OCI-LY3 (cell line): ENCODE results near the gene OTUD4.
"Not testable (repeated sequence)": the region's sequence is repeated elsewhere in the genome, so short reads cannot be mapped to it uniquely, and the experiment has no call there.

Experiments used
- H2AFZ ChIP-seq: fragments of 200-600, 300-600 bp; shearing (Covaris generic); 2 replicates; pipeline ENCODE4 v1.6.0; 2014; ENCODE audit warnings: antibody characterized with exemption, low read depth, low read length
- H3K27ac ChIP-seq: fragments of 200-600, 300-600 bp; sonication (generic); 2 replicates; pipeline ENCODE4 v1.5.1; 2014; ENCODE audit warnings: mild to moderate bottlenecking, low read length, moderate library complexity, mixed read lengths
- H3K27me3 ChIP-seq: fragments of 200-600, 300-600 bp; sonication (generic); 2 replicates; pipeline ENCODE4 v1.6.1; 2014; ENCODE audit warnings: low read depth, low read length, mixed read lengths
- H3K36me3 ChIP-seq: fragments of 200-600, 300-600 bp; sonication (generic); replicated peaks from 2 replicates; pipeline ENCODE3; 2014; ENCODE audit warnings: low read depth, low read length, mixed read lengths
- H3K4me1 ChIP-seq: fragments of 300-600, 200-600 bp; sonication (generic); 2 replicates; pipeline ENCODE4 v1.6.1; 2014; ENCODE audit warnings: low read length, mixed read lengths
- H3K4me2 ChIP-seq: fragments of 200-600, 300-600 bp; sonication (generic); 2 replicates; pipeline ENCODE4 v1.6.1; 2014; ENCODE audit warnings: low read length, mixed read lengths
- H3K4me3 ChIP-seq: fragments of 300-600, 200-600 bp; sonication (generic); 2 replicates; pipeline ENCODE4 v1.5.1; 2014; ENCODE audit warnings: antibody characterized with exemption, mild to moderate bottlenecking, low read length, moderate library complexity
- H3K79me2 ChIP-seq: fragments of 300-600, 200-600 bp; shearing (Covaris generic); 2 replicates; pipeline ENCODE4 v1.6.1; 2014; ENCODE audit warnings: mild to moderate bottlenecking, low read length, mixed read lengths
- H3K9ac ChIP-seq: fragments of 300-600, 200-600 bp; shearing (Covaris generic); 2 replicates; pipeline ENCODE4 v1.6.0; 2014; ENCODE audit warnings: mild to moderate bottlenecking, low read length, moderate library complexity
- H3K9me3 ChIP-seq: fragments of 200-600, 300-600 bp; shearing (Covaris generic); 2 replicates; pipeline ENCODE4 v1.6.1; 2014; ENCODE audit warnings: low read length, mixed read lengths; ENCODE audit not compliant: insufficient read depth
- H4K20me1 ChIP-seq: fragments of 200-600, 300-600 bp; sonication (generic); 2 replicates; pipeline ENCODE4 v1.6.1; 2016; ENCODE audit warnings: low read length, mixed read lengths; ENCODE audit not compliant: insufficient read depth
- EZH2phosphoT487 ChIP-seq: fragments of 200-600 bp; shearing (Covaris generic); IDR thresholded peaks from 2 replicates; pipeline ENCODE4 v1.6.1; 2018; ENCODE audit warnings: antibody characterized with exemption, mixed run types, low read depth
- TF ChIP-seq, protein P1 (sequence below): fragments of 200-600, 300-600 bp; sonication (generic); IDR thresholded peaks from 2 replicates; pipeline ENCODE4 v1.5.1; 2014; ENCODE audit warnings: antibody characterized with exemption, low read length, low read depth

Gene OTUD4, protein sequence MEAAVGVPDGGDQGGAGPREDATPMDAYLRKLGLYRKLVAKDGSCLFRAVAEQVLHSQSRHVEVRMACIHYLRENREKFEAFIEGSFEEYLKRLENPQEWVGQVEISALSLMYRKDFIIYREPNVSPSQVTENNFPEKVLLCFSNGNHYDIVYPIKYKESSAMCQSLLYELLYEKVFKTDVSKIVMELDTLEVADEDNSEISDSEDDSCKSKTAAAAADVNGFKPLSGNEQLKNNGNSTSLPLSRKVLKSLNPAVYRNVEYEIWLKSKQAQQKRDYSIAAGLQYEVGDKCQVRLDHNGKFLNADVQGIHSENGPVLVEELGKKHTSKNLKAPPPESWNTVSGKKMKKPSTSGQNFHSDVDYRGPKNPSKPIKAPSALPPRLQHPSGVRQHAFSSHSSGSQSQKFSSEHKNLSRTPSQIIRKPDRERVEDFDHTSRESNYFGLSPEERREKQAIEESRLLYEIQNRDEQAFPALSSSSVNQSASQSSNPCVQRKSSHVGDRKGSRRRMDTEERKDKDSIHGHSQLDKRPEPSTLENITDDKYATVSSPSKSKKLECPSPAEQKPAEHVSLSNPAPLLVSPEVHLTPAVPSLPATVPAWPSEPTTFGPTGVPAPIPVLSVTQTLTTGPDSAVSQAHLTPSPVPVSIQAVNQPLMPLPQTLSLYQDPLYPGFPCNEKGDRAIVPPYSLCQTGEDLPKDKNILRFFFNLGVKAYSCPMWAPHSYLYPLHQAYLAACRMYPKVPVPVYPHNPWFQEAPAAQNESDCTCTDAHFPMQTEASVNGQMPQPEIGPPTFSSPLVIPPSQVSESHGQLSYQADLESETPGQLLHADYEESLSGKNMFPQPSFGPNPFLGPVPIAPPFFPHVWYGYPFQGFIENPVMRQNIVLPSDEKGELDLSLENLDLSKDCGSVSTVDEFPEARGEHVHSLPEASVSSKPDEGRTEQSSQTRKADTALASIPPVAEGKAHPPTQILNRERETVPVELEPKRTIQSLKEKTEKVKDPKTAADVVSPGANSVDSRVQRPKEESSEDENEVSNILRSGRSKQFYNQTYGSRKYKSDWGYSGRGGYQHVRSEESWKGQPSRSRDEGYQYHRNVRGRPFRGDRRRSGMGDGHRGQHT

DNA sequence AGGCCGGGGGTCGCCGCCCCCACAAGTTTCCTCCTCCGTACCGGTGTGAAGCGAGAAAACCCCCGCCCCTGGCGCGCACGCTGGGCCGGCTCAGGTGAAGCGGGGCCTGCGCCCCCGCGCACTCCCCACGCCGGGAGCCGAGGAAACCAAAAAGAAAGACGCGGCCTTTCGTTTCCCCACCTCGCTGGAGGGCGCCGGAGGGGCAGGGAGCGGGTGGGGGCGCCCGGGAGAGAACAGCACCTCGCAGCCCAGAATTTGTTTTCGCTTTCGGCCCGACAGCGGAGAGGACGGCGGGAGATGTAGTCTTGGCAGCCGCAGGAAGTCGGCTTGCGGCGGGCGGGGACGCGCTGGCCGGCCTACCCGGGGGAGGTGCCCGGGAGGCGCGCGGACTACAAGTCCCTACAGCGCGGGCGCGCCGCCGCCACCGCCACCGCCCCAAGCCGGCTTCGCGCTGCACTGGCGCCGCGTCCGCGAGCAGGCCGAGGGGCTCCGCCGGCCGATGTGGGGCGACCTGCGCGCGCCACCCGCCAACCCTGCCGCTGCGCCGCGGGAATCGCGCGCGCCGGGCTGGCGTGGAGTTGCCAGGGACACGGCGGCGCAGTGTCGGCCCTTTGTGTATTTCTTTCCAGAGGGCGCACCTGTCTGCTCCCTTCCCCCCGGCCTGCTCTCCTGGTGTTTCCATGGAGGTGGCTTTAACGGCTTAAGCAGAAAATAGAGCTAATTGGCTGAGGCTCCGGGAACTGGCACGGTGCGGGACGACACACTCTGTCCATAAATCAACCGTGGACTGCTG lies at the start of gene OTUD4:
Gene OTUD4 (minus strand): TSS at position 292 of the 793 bp plus-strand sequence. CDS start 616 bp downstream, outside the sequence.
- peak within 1 kb of the TSS; percentile 79 for H3K27ac ChIP-seq
- H3K79me2 ChIP-seq, result peaks cover 48% of the 10 kb centered on the region
- H3K4me2 ChIP-seq, result peak within 1 kb of the TSS; percentile 94
- H2AFZ ChIP-seq, result peak within 1 kb of the TSS; percentile 67
- peaks cover 6% of the 10 kb centered on the region for H3K27me3 ChIP-seq
- H4K20me1 ChIP-seq, result peaks cover 28% of the 10 kb centered on the region
- no peaks in the 10 kb centered on the region for H3K9me3 ChIP-seq
- peaks cover 4% of the 10 kb centered on the region for H3K36me3 ChIP-seq
- peak within 1 kb of the TSS; percentile 90 for H3K9ac ChIP-seq
- peak within 1 kb of the TSS; percentile 79 for H3K4me3 ChIP-seq
- H3K4me1 ChIP-seq, result peaks cover 31% of the 10 kb centered on the region
- TF ChIP-seq, protein P1, sequence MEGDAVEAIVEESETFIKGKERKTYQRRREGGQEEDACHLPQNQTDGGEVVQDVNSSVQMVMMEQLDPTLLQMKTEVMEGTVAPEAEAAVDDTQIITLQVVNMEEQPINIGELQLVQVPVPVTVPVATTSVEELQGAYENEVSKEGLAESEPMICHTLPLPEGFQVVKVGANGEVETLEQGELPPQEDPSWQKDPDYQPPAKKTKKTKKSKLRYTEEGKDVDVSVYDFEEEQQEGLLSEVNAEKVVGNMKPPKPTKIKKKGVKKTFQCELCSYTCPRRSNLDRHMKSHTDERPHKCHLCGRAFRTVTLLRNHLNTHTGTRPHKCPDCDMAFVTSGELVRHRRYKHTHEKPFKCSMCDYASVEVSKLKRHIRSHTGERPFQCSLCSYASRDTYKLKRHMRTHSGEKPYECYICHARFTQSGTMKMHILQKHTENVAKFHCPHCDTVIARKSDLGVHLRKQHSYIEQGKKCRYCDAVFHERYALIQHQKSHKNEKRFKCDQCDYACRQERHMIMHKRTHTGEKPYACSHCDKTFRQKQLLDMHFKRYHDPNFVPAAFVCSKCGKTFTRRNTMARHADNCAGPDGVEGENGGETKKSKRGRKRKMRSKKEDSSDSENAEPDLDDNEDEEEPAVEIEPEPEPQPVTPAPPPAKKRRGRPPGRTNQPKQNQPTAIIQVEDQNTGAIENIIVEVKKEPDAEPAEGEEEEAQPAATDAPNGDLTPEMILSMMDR, result peak; percentile 43
- TF ChIP-seq EZH2phosphoT487, result no peak

DNA sequence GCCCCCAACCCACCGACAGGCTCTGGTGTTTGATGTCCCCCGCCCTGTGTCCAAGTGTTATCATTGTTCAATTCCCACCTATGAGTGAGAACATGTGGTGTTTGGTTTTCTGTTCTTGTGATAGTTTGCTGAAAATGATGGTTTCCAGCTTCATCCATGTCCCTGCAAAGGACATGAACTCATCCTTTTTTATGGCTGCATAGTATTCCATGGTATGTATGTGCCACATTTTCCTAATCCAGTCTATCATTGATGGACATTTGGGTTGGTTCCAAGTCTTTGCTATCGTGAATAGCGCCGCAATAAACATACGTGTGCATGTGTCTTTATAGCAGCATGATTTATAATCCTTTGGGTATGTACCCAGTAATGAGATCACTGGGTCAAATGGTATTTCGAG lies 42.8 kb upstream of the OTUD4 start:
- H3K4me2 ChIP-seq, H3K4me1 ChIP-seq, H3K4me3 ChIP-seq, H3K27ac ChIP-seq, H2AFZ ChIP-seq, H3K9me3 ChIP-seq, H3K9ac ChIP-seq, H3K27me3 ChIP-seq, H3K36me3 ChIP-seq, H3K79me2 ChIP-seq, H4K20me1 ChIP-seq: not testable (repeated sequence)

DNA sequence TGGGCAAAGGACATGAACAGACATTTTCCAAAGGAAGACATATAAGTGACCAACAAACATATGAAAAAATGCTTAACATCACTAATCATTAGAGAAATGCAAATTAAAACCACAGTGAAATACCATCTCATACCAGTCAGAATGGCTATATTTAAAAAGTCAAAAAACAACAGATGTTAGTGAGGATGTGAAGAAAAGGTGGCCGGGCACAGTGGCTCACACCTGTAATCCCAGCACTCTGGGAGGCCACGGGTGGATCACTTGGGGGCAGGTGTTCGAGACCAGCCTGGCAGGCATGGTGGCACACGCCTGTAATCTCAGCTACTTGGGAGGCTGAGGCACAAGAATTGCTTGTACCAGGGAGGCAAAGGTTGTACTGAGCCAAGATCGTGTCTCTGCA lies 41.1 kb upstream of the OTUD4 start:
- H3K9me3 ChIP-seq, H3K4me2 ChIP-seq, H3K27ac ChIP-seq, H3K27me3 ChIP-seq, H4K20me1 ChIP-seq, H3K9ac ChIP-seq, H3K36me3 ChIP-seq, H3K79me2 ChIP-seq, H3K4me3 ChIP-seq, H3K4me1 ChIP-seq, H2AFZ ChIP-seq: not testable (repeated sequence)

DNA sequence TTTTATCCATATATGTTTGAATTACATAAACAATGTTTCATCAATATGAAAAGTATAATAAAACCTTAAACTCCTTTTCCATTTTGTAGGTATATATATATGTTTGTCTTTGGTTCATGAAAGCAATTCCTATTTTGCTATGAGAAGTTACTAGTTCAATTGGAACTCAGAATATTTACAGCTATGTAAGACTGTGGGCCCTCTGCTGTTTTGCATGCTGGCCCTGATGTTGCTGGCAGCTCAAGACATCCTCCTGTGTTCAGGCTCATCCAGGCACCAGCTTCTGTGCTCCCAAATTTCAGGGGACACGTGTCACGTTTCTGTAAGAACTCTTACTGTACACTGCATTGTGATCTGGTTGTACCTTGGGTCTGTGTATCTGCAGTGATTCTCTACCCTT lies 38.7 kb upstream of the OTUD4 start:
- no peak overlapping the region for H3K4me3 ChIP-seq
- no peaks in the 10 kb centered on the region for H3K36me3 ChIP-seq
- no peaks in the 10 kb centered on the region for H3K9me3 ChIP-seq
- no peak for TF ChIP-seq EZH2phosphoT487
- TF ChIP-seq, protein P1, result no peak
- no peak overlapping the region for H3K4me2 ChIP-seq
- H4K20me1 ChIP-seq, result no peaks in the 10 kb centered on the region
- H2AFZ ChIP-seq, result no peak overlapping the region
- no peaks in the 10 kb centered on the region for H3K27me3 ChIP-seq
- no peaks in the 10 kb centered on the region for H3K79me2 ChIP-seq
- no peak overlapping the region for H3K9ac ChIP-seq
- H3K4me1 ChIP-seq, result peaks cover 5% of the 10 kb centered on the region; the same call in 1 of the 2 replicates
- no peak overlapping the region for H3K27ac ChIP-seq
